NCI-H2227 (cell line): Measurements from ENCODE around the gene IL7R.
"Not testable (repeated sequence)": the region's sequence is repeated elsewhere in the genome, so short reads cannot be mapped to it uniquely, and the experiment has no call there.

Source experiments
- DNase-seq: peaks from one replicate; lab custom pipeline; 2025; ENCODE audit not compliant: unreplicated experiment; lab: John Stamatoyannopoulos, UW

The IL7R gene

DNA sequence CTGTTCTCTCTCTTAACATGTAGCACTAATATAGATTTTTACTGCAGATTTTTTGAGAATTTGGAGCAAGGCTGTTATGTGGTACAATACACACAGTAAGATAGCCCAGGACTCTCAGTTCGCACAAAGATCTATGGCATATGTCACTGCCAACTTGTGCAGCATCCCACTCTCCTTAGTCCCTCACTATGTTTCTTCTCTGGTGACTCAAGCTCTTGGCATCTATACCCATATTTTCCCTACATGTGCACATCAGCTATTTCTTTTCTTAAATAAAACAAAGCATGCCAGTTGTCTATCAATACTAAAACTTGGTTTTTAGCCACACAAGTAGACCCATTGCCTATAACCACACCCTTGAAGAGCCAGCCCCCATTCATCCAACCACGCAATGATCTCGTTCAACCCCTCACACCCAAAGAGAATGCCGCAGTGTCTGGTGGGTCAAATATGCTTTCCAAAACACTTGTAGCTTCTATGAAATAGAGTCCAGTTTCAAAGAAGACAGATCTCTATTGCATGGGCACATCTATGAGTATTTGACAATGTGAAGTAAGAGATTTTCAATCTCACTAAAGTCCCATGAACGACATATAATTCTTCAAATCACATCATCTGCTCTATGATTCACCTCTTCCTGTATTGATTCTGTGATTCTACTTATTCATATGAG is 18.2 kb upstream of the IL7R start:
- no peak for DNase-seq

DNA sequence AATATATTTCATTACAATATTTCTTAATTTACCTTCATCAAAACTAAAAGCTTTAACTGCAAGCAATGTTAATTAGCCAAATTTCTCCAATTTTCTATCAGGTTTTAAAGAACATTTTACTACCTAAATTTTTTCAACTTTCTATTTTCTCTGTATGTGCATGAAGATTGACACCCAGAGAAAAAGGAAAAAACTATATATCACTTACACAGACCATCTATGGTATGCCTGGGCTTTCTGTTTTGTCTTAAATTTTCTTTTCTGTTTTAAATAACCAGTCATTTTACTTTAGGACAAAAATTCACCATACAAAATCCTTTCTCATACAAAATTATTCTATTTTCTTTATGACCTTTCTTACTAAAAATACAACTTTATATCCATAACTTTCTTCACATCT is 13.8 kb upstream of the IL7R start:
- DNase-seq, result no peak

DNA sequence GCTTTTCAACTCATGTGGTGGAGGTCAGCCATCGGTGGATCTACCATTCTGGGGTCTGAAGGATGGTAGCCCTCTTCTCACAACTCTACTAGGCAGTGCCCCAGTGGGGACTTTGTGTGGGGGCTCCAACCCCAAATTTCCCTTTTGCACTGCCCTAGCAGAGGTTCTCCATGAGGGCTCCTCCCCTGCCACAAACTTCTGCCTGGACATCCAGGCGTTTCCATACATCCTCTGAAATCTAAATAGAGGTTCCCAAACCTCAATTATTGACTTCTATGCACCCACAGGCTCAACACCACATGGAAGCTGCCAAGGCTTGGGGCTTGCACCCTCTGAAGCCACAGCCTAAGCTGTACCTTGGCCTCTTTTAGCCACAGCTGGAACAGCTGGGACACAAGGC is 11.2 kb upstream of the IL7R start:
- not testable (repeated sequence) for DNase-seq

DNA sequence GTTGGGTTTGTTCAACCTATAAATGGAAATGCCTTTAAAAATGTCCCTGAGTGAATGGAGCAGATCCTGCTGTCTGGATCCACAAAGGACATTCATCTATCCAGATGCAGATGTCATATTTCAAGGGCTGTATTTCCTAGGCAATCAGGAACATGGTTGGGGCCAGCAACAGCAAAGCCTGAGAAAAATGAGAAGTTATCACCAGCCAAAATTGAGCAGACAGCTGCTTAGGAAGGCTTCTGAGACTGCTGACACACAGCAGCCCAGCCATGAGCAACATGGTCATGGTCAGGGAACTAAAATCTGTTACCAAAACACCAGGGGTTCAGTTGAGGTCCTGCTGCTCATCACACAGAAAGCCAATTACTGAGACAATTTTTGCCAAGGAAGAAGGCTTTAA is 9.2 kb upstream of the IL7R start:
- no peak for DNase-seq

GRCh38 chr5:35847961-35848360 is 8.7 kb upstream of the IL7R start:
- no peak for DNase-seq

- no peak for DNase-seq
These were observed 6.8 kb upstream of the IL7R start for GRCh38 chr5:35849860-35850259.

DNA sequence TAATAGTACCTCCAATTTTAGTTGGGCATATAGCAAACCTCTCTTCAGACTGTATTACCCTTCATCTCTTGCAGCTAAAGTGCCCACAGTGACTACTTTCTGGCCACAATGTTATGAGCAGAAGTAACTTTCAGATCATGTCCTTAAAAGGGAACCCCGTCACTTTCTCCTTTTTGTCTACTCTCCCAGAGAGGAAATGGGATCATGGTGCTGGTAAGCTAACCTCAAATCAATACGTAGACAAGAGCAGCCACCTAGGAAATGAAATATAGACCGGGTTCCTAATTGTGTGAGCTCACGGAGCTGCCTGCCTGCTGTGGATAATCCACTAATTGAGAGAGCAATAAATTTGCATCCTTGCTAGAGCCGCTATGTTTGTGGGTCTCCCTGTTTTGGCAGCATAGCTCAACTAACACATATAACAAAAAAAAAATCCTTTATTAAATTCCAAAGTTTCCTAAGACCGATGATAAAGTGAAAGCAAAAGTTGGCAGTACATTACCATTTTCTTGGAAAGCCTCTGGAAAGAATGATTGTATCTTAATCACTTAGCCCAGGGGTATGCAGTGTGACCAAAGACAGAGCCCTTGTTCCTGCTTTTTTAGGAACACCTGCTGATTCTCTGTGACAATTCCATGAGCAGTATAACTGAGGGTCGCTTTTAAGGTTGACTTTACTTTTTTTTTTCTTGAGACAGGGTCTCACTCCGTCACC is 5.6 kb upstream of the IL7R start:
- no peak for DNase-seq

- no peak for DNase-seq
These were observed 4.5 kb upstream of the IL7R start for GRCh38 chr5:35852084-35852734.

DNA sequence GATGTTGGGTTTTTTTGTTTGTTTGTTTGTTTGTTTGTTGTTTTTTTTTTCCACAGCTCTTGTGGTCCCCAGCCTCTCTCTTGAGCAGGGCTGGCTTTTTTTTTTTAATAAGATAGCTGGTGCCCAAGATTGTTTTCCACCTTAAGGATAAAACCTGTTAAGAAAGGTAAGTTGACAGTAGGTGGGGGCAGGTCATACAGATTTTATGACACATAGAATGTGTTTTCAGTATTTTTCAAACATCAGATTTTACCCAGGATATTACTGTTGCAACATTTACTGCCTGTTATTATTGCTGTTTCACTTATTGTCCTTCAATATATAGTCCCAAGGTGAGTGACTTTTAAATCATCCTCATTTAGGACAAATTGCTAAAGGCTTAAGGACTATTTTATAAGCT is 3.9 kb upstream of the IL7R start:
- no peak for DNase-seq

DNA sequence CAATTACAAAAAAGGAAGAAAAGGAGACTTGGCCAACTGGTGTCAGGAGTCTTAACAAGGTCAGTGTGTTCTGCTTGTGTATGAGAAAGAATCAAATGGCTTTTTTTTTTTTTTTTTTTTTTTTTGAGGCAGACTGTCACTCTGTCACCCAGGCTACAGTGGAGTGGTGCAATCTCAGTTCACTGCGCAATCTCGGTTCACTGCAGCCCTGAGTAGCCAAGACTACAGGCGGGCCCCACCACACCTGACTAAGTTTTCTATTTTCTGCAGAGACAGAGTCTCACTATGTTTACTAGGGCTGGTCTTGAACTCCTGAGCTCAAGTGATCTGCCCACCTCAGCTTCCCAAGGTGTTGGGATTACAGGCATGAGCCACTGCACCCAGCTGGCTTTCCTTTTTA is 3.1 kb upstream of the IL7R start:
- no peak for DNase-seq

DNA sequence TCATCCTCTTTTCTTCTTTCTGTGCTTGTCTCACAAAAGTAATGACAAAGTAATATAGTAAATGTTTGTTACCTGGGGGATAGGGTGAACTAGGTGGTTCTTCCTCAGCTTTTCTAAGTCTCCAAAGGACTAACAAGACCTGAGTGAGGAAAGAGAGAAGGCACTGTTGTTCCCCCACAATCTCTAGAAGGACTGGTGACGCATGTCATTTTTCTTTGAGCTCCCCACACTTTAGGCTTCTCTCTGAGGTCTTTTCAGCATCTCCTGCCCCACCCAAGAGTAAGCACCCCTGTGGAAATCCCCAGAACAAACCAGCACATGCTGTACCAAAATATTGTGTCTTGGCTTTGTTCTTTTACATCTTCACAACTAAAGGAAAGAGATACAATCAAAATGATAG is 2.4 kb upstream of the IL7R start:
- DNase-seq, result no peak

DNA sequence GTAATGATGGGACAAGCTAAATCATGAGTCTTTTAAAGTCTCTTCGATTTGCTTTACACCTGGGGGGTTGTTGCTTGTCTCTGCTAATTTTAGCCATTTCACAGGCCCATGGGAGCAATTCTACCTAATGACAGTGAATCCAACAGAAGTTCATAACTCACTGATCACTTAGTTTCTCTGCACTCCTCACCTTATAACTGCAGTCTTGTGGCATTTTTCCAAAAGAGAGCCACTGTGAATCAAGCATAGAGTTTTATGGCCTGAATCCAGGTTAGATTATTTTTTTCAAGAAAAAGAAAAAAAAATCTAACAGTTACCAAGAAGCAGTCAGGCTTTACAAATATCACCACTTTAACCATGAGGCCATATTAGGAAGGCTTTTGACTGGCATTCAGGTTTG is 1.5 kb upstream of the IL7R start:
- DNase-seq, result no peak

- not testable (repeated sequence) for DNase-seq
These were observed 416 bp upstream of the IL7R start for GRCh38 chr5:35856186-35856764.

- DNase-seq, result no peak
These were observed 1.0 kb downstream of the IL7R start for GRCh38 chr5:35857606-35858205.

DNA sequence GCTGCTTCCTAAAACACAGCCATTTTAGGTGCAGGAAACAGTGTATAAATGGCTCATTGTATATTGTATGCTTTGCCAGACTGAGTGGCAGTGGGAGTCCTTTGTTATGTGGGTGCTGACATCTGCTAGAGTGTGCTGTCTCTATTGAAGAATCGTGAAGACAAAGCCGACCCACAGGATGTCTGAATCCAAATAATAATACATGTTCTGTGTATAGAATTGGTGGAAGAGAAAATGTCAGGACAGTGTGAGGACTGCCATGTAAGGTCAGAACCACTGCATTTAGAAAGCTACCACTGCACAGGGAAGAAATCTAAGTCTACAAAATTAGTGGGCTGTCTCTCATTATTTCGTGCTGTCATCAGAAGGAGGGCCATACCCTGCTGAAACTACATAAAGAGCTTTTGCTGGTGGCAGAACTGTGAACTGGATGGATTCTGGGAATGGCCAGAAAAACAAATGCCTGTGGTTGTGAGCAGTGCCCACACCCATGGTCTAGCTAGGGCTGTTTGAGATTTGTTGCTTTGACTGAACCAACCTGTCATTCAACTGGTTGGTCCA is 2.5 kb downstream of the IL7R start:
- no peak for DNase-seq

GRCh38 chr5:35860686-35861085 is 4.0 kb downstream of the IL7R start:
- no peak for DNase-seq

GRCh38 chr5:35861718-35862117 is 5.0 kb downstream of the IL7R start:
- DNase-seq, result no peak

DNA sequence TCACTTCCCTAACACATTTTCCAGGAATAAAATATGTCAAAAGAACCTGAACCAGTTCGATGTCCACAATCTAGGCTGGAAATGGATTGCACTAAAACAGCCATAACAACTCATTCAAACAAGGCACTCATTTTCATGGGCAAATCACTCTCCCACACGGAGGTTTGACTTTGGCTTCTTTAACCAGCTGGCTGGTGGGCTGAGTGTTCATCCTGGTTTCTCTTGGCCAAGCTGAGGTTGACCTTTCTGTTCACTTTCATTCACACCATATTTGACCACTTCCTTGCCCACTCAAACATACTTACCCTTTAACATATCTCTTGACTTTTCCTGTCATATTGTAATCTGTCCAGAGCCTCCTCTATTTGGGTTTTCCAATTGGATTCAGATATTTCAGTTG is 5.4 kb downstream of the IL7R start:
- DNase-seq, result no peak

- DNase-seq, result no peak
These were observed 6.5 kb downstream of the IL7R start for GRCh38 chr5:35863159-35863558.

- no peak for DNase-seq
These were observed 11.3 kb downstream of the IL7R start for GRCh38 chr5:35867998-35868397.

DNA sequence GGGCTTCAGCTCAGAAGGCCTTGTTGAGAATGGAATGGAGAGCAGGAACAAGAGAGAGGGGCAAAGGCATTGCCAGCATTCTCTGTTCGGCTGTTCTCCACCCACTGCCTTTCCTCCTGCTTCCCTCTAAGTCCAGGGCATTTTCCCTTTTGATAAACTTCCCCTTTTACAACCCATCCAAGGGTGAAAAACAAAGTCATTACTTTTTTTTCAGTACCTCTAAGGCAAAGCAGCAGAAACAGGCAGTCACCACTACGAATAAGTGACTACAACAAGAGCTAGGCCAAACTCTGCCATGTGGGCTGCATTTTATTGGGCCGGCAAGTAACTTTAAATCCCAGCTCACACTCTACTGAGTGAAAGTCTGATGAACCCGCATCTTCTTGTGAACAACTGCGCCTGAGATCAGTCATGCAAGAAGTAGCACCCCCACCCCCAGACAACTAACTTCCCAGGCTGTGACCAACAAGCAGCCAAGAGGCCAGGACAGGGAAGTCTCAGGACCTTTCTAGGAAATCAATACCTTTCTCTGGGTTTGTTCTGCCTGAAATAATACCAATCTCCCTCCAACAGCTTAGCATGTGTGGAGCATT is 13.1 kb downstream of the IL7R start:
- no peak for DNase-seq
